Heart left ventricle (tissue), 13 donors: ENCODE results near the gene KCNQ1.

Experiments
- POLR2A ChIP-seq, 2 donors: fragments of 450-650 bp; IDR thresholded peaks; one replicate each; pipeline ENCODE4 v1.6.1; 2017; ENCODE audit warnings: antibody characterized with exemption in 2 of 2, mild to moderate bottlenecking in 2 of 2, moderate library complexity in 2 of 2
- TF ChIP-seq, protein P1 (sequence below), 12 donors: fragments of 200-600 bp; sonication (generic) in 4 of 12; IDR thresholded peaks; one replicate each; pipeline versions ENCODE4 v1.5.0 to v1.8.0; 2018 to 2022; ENCODE audit warnings: antibody characterized with exemption in 12 of 12, mild to moderate bottlenecking in 5 of 12
- donor health status: ischemic (EF 13 %, LVEDD 7.1; RV severe dilation, severe dysfunction).
- donor health status: DM: no; HTN: yes; CAD: no.
- donor health status: DM: no; HTN: no; CAD: no.
- donor health status: ischemic (EF 25% LVEDD 6.9; RV normal size, moderate dysfunction).
- donor health status: ischemic (EF 25% LVEDD 5.7; RV mildly dilated, moderate dysfunction).
- donor health status: ischemic (EF 35%, LVEDD 5.7; RV mildly dilated, moderate dysfunction).
- donor health status: nonischemic (EF 11% LVEDD 7.7; RV severe dilation, severe dysfunction).
- donor health status: DM: yes; HTN: yes; CAD: no.
- donor health status: PGD.
- donor health status: ischemic (EF 29% LVEDD 5.4; RV normal size, mild dysfunction).
- donor health status: nonischemic (EF 23%, LVEDD 6.1; RV moderate dilation, normal function).

- TF ChIP-seq, protein P1, sequence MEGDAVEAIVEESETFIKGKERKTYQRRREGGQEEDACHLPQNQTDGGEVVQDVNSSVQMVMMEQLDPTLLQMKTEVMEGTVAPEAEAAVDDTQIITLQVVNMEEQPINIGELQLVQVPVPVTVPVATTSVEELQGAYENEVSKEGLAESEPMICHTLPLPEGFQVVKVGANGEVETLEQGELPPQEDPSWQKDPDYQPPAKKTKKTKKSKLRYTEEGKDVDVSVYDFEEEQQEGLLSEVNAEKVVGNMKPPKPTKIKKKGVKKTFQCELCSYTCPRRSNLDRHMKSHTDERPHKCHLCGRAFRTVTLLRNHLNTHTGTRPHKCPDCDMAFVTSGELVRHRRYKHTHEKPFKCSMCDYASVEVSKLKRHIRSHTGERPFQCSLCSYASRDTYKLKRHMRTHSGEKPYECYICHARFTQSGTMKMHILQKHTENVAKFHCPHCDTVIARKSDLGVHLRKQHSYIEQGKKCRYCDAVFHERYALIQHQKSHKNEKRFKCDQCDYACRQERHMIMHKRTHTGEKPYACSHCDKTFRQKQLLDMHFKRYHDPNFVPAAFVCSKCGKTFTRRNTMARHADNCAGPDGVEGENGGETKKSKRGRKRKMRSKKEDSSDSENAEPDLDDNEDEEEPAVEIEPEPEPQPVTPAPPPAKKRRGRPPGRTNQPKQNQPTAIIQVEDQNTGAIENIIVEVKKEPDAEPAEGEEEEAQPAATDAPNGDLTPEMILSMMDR (IDR thresholded peaks at IDR 0.05): no peak
- no peak for TF ChIP-seq POLR2A (IDR thresholded peaks at IDR 0.05)
These were observed 25.7 kb downstream of the KCNQ1 start for GRCh38 chr11:2470495-2470894.
